Lung microvascular endothelial cell (primary cell): ENCODE measurements around the gene SART3. TPM values are rescaled to one million over a fixed set of nuclear protein-coding genes. Genes with fewer than 3 reads are reported as not detected.

Experiments
- DNase-seq, 2 donors: peaks; one replicate each; pipeline versions ENCODE4 v3.0.0 to v3.0.0-alpha.2; 2010; ENCODE audit warnings: low read depth in 2 of 2
- total RNA-seq: library from RNA; depleted of rRNA; stranded (reverse); fragments of >200 nt; gene quantifications from 2 replicates; pipeline ENCODE4 v1.2.1, GENCODE V29; 2014

Gene SART3, protein sequence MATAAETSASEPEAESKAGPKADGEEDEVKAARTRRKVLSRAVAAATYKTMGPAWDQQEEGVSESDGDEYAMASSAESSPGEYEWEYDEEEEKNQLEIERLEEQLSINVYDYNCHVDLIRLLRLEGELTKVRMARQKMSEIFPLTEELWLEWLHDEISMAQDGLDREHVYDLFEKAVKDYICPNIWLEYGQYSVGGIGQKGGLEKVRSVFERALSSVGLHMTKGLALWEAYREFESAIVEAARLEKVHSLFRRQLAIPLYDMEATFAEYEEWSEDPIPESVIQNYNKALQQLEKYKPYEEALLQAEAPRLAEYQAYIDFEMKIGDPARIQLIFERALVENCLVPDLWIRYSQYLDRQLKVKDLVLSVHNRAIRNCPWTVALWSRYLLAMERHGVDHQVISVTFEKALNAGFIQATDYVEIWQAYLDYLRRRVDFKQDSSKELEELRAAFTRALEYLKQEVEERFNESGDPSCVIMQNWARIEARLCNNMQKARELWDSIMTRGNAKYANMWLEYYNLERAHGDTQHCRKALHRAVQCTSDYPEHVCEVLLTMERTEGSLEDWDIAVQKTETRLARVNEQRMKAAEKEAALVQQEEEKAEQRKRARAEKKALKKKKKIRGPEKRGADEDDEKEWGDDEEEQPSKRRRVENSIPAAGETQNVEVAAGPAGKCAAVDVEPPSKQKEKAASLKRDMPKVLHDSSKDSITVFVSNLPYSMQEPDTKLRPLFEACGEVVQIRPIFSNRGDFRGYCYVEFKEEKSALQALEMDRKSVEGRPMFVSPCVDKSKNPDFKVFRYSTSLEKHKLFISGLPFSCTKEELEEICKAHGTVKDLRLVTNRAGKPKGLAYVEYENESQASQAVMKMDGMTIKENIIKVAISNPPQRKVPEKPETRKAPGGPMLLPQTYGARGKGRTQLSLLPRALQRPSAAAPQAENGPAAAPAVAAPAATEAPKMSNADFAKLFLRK
- 41.0 and 84.1 TPM in 2 replicates for total RNA-seq

DNA sequence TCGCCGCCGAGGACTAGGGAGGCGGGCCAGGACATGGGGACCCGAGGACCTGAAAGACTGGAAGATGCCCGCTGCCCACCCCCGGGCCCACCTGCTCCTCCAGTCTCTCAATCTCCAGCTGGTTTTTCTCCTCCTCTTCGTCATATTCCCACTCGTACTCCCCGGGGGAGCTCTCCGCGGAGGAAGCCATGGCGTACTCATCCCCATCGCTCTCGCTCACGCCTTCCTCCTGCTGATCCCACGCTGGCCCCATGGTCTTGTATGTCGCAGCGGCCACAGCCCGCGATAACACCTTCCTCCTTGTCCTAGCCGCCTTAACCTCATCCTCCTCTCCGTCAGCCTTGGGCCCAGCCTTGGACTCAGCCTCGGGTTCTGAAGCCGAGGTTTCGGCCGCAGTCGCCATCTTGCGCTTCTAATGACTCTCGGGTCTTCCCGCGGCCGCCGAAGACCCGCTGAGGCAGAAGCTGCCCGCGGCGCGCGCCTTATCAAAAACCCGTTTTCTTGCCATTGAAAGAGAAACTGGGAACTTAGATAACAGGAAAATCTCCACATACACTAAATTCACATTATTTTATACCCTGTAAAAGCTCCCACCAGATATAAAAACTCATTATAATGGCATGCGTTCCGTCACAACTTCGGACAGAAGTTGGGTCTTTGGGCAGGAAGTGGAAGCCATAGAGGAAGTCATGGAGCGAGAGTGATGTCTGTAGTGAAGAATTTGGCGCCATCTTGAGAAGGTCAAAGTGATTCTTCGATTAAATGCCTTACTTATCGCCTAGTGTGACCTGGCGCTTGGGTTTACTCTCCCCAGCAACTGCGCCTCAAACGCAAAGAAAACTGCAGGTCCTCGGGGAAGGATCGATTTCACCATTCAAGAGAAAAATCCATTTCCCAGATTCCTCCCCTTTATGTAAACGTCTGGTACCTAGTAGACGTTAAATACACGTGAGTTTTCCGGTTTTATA, at the start of gene SART3:
Gene SART3 (minus strand): TSS at position 422 of the 968 bp plus-strand sequence. CDS start 19 bp downstream, at position 403.
- peak; percentile 91 to 95 for DNase-seq

DNA sequence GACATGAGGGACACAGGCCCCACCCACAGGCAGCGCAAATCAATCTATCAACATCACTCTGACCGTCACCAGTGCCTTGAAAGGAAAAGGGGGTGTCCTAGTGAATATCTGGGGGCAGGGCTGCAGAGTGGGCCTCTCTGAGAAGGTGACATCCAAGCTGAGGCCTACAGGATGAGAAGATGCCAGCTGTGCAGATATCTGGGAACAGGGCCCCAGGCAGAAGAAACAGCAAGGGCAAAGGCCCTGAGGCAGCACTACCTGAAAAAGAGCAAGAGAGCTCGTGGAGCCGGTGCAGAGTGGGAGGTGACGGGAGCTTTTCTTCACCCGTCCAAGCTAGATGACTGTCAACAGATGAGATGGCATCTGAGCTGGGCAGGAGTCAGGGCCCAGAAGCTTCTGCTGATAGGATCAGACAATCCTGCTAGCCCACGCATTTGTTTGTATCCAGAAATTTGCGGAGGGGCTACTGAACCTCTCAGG, 49.4 kb upstream of the SART3 start:
- no peak for DNase-seq

DNA sequence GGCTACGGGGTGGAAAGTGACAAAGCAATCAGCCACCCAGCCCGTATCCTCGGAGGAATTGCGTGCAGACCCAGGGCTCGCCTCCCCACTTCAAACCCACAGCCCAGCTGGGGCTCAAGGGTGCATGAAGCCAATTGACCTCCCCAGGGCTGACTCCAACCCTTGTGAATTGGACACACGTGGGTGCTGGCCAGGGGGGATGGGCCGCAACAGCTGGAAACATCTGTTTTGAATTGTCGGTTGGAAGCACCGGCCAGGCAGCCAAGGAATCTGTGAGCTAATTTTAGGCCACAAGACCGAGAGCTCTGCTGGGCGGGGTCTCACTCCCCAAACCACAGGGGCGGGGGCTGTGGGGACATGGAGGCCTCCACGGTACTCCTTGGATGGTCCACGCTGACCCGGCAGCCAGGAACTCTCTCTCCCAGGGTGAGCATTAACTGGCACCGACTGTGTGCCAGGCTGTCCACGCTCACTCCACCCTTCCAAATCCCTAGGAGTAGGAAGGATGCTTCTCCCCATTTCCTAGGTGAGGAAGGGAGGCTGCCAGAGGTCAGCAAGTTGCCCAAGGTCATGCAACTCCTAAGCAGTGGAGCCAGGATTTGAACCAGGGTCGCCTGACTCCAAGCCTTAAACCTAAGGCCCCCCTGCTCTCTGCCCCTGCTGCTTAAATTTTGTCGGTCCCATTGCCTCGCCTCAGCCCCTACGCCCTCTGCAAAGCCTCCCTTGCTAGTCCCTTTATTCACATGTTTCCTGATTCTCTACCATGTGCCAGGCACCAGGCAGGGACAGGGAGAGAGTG, 48.8 kb upstream of the SART3 start:
- DNase-seq: no peak

DNA sequence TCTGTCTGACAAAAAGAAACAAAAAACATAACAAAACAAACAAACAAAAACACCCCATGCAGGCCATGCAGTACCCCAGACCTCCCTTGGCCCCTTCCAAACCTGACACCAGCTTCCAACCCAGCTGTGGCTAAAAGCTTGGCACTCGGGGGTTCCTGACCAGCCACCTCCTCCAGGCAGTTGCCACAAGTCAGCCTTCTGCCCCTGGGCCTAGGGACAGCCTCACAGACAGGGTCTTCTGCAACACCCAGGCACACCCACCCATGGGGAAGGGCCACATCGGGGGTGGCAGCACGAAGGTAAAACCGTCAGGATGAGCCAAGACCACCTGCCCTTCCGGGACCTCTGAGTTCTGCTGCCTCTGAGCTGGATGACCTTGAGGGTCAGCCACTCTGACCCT, 47.6 kb upstream of the SART3 start:
- no peak for DNase-seq

DNA sequence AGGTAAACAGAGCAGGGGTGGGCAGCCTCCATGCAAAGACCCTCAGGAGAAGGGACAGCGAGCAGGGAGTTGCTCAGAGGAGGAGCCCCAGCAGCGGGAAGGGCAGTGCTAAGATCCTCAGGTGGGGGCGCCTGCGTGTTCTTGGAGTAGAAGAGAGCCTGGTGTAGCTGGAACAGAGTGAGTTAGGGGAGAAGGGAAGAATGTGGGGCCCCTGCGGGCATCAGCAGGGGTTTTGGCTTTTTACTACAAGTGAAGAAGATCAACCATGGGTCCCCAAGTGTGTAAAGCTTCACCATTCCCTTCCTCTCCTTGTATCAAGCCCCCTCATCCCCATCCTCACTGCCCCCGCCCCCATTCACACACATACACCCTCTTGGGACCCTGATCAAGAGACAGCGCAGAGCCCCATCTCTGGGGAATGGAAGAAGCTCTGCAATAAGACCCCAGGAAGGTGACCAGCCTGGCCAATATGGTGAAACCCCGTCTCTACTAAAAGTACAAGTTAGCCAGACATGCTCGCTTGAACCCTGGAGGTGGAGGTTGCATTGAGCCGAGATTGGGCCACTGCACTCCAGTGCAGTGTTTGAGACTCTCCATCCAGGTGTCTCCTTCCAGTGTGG, 47.1 kb upstream of the SART3 start:
- DNase-seq: no peak

DNA sequence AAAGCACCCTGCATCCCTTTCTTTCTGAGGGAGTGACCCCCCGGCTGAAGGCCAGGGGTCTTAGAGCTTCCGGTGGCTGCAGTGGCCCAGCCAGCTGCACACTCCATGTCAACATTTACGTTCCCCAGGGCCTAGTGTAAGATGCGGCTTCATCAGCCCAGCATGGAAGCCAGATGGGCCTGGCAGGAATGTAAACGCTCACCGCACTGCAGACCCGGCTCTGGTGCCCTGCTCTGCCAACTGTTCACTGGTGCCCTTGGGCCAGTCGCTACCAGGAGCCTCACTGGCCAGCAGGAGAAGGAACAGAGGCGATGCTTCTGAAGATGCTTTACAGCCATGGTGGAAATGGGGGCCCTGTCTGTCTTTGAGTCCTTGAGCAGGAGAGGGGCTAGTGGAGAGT, 45.5 kb upstream of the SART3 start:
- no peak for DNase-seq

DNA sequence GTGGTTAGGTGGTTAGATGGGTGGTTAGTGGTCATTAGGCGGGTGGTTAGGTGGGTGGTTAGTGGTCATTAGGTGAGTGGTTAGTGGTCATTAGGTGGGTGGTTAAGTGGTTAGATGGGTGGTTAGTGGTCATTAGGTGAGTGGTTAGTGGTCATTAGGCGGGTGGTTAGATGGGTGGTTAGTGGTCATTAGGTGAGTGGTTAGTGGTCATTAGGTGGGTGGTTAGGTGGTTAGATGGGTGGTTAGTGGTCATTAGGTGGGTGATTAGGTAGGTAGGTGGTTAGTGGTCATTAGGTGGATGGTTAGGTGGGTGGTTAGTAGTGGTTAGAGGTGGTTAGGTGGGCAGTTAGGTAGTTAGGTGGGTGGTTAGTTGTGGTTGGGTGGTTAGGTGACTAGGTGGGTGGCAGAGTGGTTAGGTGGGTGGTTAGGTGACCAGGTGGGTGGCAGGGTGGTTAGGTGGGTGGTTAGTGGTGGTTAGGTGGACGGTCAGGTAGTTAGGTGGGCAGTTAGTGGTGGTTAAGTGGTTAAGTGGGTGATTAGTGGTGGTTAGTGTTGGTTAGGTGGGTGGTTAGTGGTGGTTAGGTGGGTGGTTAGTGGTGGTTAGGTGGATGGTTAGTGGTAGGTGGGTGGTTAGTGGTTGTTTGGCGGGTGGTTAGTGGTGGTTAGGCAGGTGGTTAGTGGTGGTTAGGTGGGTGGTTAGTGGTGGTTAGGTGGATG, 44.9 kb upstream of the SART3 start:
- no peak for DNase-seq

DNA sequence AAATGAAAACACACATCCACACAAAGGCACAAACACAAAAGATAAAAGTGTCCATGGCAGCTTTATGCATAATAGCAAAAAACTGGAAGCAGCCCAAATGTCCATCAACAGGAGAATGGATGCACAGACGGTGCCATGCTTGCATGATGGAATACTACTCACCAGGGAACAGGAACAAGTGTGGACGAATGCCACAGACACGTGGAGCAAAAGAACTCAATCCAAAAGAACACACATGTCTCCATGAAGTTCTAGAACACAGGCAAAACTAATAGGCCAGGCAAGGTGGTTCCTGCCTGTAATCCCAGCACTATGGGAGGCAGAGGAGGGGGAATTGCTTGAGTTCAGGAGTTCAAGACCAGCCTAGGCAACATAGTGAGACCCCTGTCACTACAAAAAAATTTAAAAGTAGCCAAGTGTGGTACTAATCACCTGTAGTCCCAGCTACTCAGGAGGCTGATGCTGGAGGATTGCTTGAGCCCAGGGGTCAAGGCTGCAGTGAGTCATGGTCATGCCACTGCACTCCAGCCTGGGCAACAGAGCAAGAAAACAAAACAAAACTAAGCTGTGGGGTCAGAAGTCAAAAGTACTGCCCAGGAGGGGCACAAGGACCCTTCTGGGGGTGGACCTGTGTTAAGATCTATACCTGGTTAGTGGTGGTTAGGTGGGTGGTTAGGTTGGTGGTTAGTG, 44.2 kb upstream of the SART3 start:
- peak; percentile 11 to 22 for DNase-seq

DNA sequence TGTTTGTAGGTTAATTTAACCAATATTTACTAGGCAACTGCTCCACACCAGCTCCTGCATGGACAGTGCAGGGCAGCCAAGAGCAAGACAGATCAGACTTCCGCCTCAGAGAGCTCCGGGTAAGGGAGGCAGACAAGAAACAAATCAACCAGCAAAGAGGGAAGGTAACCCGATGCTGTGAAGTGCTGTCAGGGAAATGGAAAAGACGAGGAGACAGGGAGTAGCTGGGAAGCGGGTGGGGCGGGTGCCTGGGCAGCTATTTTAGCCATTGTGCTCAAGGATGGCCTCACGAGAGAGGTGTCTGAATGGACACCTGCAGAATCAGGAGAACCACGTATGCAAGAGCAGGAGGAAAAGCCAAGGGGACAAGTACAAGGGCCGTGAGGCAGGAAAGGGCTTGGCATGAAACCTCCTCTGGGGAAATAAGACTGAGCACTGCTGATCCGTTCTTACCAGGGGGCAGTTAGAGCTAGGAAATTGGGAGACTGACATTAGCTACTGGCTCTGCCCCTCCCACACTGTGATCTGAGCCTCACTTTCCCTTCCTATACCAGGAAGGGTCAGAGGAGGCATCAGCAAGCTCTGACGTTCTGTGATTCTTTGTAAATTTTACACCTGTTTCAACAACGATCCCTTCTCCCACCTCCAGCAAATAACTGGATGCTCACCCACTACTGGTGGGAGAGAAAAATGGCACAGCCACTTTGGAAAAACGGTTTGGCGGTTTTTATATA, 43.4 kb upstream of the SART3 start:
- no peak for DNase-seq

DNA sequence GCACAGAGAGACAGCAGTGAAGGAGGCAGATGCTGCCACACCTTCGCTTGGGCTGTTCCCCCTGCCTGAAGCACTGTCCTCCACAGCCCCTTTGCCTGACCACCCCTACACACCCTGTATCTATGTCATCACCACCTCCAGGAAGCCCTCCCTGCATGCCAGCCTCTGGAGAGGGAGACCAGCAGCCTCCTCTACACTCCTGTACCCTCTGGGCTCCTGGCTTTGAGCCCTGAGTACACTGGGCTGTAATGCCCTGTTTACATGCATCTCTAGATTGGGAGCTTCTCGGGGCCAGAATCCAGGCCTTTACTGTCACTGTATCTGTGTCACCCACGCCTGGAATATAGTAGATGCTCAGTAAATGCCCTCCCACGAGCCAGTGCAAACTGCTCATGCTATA, 42.8 kb upstream of the SART3 start:
- DNase-seq: no peak

DNA sequence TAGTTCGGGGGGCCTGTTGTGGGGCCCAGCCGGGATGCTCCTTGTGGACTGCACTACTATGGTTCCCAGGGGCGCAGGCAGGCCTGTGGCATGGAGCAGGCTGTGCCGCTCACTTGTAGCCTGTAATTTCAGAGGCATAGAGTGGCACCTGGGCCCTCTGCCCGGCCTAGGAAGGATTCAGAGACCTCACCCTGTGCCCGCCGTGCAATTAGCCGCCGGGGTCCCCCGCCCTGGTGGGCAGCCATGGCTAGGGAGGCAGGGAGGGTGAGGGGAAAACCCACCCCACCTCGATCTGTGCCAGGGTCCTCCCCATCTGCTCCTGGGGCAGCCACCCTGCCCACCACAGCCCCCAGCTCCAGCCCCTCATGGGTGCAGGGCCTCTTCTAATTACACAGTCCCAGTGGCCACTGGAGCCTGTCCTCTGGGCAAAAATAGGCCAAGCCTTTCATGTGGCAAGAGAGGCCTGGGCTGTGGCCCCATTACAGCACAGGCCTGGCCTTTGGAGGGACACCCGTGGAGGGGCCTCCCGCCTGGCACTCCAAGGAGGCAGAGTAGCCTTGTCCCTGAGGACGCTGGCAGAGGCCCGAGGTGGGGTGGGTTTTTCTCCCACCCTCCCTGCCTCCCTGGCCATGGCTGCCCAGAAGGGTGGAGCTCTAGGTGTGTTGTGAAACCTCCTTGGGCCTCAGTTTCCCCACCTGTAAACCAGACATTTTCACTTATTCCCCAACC, 42.2 kb upstream of the SART3 start:
- no peak for DNase-seq

DNA sequence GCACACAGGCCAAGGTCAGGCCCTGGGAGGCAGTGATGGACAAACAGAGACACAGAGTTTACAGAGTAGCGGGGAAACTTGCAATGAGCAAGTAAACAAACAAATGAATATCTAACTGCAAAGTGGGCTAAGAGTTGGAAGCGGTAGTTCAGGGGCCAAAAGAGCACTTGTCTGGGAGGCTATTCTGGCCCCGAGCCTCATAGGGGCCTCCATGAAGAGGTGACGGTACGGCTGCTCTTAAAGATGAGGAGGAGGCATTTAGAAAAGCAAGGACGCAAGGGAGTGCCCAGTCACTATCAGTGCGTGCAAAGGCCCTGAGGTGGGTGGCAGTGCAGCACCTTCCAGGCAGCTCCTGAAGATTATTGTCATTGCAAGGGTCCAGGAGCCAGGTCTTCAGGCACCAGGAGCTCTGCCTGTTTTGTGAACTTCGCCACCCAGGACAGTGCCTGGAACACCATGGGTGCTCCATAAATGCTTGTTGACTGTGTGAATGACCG, 41.3 kb upstream of the SART3 start:
- DNase-seq: no peak

DNA sequence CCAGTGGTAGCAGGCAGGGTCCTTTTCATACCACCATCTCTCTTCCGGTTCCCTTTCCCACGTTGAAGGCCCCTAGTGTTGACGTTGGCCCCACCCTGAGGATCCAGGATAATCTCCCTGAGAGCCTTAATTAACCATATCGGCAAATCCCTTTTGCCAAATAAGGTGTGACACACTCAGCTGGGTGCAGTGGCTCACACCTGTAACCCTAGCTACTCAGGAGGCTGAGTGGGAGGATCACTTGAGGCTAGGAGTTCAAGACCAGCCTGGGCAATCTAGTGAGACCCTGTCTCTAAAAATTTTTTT, 39.7 kb upstream of the SART3 start:
- no peak for DNase-seq

DNA sequence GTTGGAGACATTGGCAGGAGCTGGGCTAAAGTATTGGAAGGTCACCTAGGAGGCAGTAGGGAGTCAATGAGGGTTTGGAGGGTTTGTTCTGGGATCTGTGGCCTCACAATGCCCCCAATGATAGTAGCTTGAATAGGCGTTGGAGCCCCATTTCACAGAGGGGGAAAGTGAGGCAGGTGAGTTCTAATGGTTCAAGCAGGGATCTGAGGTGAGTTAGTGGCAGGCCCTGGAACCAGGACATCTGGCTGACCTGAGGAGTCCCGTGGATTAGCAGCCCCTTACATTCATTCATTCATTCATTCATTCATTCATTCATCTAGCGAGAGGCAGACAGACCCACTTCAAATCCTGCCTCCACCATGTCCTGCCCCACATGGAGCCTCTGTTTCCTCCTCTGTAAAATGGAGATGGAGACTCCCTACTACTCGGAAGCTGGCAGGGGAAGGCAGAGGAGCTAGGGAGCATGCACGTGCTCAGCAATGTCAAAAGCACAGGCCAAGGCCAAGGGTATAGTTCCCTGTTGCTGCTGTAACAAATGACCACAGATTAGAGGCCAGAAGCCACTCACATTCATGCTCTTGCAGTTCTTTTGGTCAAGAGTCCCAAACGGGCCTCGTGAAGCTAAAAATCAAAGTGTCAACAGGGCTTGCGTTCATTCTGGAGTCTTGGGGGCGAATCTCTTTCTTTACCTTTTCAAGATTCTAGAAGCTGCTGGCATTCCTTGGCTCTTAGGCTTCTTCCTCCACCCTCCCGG, 39.2 kb upstream of the SART3 start:
- no peak for DNase-seq

DNA sequence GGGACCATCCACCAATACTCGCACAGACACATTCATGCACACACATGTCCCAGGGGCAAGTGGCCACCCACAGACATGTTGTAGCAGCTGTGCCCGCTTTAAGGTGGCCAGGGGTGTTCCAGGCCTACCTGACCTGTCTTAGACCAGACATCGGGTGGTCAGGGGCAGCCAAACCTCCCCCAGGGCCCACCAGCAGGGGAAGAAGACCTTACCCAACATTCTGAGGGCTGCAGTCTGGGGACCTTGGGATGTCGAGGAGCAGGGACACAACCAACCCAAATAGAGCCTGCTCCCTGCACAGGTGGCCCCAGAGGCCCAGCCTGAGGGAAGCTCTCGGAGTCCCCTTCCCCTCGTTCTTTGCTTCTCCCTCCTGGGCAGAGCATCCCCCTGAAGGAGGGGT, 38.6 kb upstream of the SART3 start:
- DNase-seq: no peak

DNA sequence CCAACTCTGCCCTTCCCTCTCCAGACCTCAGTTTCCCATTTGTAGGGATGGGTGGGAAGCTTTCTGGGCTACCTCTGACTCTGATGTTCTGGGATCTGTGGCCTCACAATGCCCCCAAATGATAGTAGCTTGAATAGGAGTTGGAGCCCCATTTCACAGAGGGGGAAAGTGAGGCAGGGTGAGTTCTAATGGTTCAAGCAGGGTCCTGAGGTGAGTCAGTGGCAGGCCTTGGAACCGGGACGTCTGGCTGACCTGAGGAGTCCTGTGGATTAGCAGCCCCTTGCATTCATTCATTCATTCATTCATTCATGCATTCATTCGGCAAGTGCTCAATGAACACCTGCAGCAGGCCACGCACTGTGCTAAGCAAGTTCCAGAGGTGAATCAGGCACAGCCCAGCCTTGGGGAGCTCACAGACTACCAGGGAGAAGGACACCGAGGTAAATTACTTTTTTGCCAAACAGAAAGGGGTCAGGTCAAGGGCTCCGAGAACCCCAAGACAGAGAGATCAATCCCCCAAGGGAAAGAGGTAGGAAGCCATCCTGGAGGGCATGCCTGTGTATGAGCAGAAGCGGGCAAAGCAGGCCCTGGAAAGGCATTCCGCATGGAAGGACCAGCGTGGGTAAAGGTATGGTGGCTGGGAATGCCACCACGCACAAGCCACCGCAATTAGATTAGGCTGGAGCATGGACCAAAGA, 37.7 kb upstream of the SART3 start:
- DNase-seq: no peak
